Activated naive CD8-positive, alpha-beta T cell treated with anti-CD3 and anti-CD28 coated beads for 36 hours (primary cell): ENCODE data around the gene ADCY9. TPM values are rescaled to one million over a fixed set of nuclear protein-coding genes. Genes with fewer than 3 reads are reported as not detected.

ENCODE experiments used
- DNase-seq: peaks from one replicate; pipeline ENCODE4 v3.0.0; 2021
- H3K27ac Mint-ChIP-seq: one replicate; pipeline ENCODE4 v1.8.0; 2022; ENCODE audit warnings: mild to moderate bottlenecking, moderate library complexity, mixed read lengths
- H3K27me3 Mint-ChIP-seq: one replicate; pipeline ENCODE4 v1.8.0; 2022; ENCODE audit warnings: mild to moderate bottlenecking, mixed read lengths
- H3K36me3 Mint-ChIP-seq: one replicate; pipeline ENCODE4 v1.8.0; 2021; ENCODE audit warnings: mild to moderate bottlenecking, mixed read lengths
- H3K4me1 Mint-ChIP-seq: one replicate; pipeline ENCODE4 v1.8.0; 2021; ENCODE audit warnings: mixed read lengths
- H3K4me3 Mint-ChIP-seq: one replicate; pipeline ENCODE4 v1.8.0; 2022; ENCODE audit warnings: mild to moderate bottlenecking, moderate library complexity, mixed read lengths
- H3K9me3 Mint-ChIP-seq: one replicate; pipeline ENCODE4 v1.8.0; 2022; ENCODE audit warnings: mixed read lengths
- total RNA-seq, 2 experiments: library from RNA; stranded (reverse); gene quantifications; one replicate each; pipeline ENCODE4 v1.2.3, GENCODE V29; 2021

ADCY9 gene
- total RNA-seq, 2 experiments from 2014 or later: 3.6 to 4.2 TPM

DNA sequence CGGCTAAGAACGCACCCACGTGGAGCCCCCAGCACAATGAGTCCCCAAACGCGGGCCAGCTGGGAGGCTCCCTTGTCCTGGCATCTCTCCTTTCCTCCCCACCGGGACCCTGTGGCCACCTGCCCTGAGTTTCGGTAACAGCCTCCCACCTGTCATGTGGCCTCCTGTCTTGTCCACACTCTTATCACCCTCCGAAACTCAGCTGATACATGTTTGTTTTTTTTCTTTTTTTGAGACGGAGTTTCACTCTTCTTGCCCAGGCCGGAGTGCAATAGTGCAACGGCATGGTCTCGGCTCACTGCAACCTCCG is 130.1 kb downstream of the ADCY9 start:
- peaks cover 4% of the 10 kb centered on the region for H3K4me1 Mint-ChIP-seq
- no peaks in the 10 kb centered on the region for H3K36me3 Mint-ChIP-seq
- H3K4me3 Mint-ChIP-seq: no peak overlapping the region
- no peaks in the 10 kb centered on the region for H3K9me3 Mint-ChIP-seq
- no peak overlapping the region for H3K27ac Mint-ChIP-seq
- H3K27me3 Mint-ChIP-seq: no peaks in the 10 kb centered on the region
- no peak for DNase-seq

- no peak for DNase-seq
- Mint-ChIP-seq H3K9me3 (no peaks in the 10 kb centered on the region), H3K4me1 (peaks cover 4% of the 10 kb centered on the region), H3K27ac (no peak overlapping the region), H3K4me3 (no peak overlapping the region), H3K36me3 (no peaks in the 10 kb centered on the region), H3K27me3 (no peaks in the 10 kb centered on the region)
Observed at GRCh38 chr16:3984111-3985060, 131.9 kb downstream of the ADCY9 start.

DNA sequence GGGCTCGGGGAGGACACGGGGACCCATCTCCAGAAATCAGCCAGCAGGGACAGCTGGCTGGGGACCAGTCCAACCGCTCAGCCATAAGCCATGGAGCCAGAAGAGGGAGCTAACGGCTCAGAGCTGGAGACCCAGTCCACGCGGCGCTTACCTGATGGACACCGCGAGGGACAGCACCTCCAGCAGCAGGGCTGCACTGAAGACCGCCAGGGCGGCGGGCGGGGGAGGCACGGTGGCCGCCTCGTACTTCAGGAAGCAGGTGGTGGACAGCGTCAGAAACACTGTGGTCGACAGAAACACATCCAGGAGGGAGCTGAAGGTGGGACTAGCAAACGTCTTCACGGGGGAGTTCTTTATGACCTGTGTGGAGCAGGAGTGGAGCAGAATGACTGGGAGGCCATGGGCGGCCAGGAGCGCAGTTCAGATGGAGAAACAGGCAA is 133.1 kb downstream of the ADCY9 start:
- DNase-seq: peak; percentile 52
- no peaks in the 10 kb centered on the region for H3K36me3 Mint-ChIP-seq
- no peak overlapping the region for H3K4me3 Mint-ChIP-seq
- no peaks in the 10 kb centered on the region for H3K9me3 Mint-ChIP-seq
- peak overlapping the region; percentile 61 for H3K27ac Mint-ChIP-seq
- H3K27me3 Mint-ChIP-seq: no peaks in the 10 kb centered on the region
- peaks cover 4% of the 10 kb centered on the region for H3K4me1 Mint-ChIP-seq

DNA sequence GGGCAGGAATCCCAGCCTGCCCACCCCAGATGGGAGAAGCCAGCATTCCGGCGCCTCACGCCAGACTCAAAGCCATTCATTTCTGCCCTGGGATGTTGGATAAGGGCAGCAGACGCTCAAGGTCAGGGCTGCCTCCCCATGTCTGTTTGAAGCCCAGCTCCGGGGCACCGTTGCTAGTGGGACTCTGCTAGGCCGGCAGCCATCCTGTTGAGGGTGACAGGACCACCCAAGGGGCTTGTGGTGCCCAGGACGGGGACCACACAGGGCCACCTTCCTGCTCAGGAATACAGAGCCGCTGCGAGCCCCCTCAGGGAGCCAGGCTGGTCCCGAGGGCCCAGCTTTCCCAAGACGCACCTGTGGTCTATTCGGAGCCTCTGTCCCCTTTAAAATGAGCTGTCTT is 134.0 kb downstream of the ADCY9 start:
- H3K4me1 Mint-ChIP-seq: peaks cover 4% of the 10 kb centered on the region
- H3K4me3 Mint-ChIP-seq: no peak overlapping the region
- no peak overlapping the region for H3K27ac Mint-ChIP-seq
- H3K27me3 Mint-ChIP-seq: no peaks in the 10 kb centered on the region
- DNase-seq: no peak
- H3K9me3 Mint-ChIP-seq: no peaks in the 10 kb centered on the region
- no peaks in the 10 kb centered on the region for H3K36me3 Mint-ChIP-seq

DNA sequence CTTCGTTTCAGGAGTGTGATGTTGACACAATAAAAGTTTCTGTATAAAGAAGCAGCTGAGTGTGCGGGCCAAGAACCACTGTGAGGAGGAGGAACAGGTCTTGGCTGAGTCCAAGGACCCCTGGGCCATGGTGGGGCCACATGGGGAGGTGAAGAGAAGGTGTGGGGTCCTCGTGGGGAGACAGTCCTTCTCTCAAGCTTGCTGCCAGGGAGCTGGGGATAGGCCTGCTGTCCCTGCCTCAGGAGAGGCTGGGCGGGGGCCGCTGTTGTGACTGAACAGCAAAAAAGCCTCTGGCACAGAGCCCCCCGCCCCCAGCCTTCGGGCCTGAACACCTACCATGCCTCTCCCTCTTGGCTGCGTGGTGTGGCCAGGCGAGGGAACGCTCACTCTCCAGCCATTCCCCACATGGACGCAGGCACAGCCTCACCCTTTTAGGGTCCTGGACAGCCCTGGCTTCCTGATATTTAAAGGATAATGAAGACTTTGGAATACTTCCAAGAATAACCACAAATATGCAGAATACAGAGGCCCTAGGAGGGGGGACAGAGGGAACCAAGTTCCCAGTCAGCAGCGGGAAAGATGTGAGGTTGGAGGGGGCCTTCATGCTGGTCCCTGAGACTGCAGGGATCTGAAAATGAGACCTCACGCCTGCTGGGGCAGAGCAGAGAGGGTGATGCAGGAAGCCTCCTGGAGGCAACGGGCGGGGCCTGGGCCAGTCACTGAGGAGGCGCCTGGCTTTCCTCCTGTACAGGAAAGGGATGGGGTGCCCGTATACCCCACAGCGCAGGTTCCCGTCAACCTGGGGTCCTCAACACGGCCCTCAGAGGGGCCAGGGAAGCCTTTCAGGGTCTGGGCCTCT is 135.8 kb downstream of the ADCY9 start:
- DNase-seq: no peak
- peaks cover 4% of the 10 kb centered on the region for H3K4me1 Mint-ChIP-seq
- no peaks in the 10 kb centered on the region for H3K27me3 Mint-ChIP-seq
- no peaks in the 10 kb centered on the region for H3K9me3 Mint-ChIP-seq
- no peak overlapping the region for H3K4me3 Mint-ChIP-seq
- no peaks in the 10 kb centered on the region for H3K36me3 Mint-ChIP-seq
- peak overlapping the region; percentile 48 for H3K27ac Mint-ChIP-seq

- Mint-ChIP-seq H3K4me3 (no peak overlapping the region), H3K27me3 (no peaks in the 10 kb centered on the region), H3K36me3 (peaks cover 2% of the 10 kb centered on the region), H3K9me3 (no peaks in the 10 kb centered on the region), H3K27ac (no peak overlapping the region), H3K4me1 (peaks cover 4% of the 10 kb centered on the region)
- DNase-seq: no peak
Observed at GRCh38 chr16:3979518-3979917, 136.7 kb downstream of the ADCY9 start.

DNA sequence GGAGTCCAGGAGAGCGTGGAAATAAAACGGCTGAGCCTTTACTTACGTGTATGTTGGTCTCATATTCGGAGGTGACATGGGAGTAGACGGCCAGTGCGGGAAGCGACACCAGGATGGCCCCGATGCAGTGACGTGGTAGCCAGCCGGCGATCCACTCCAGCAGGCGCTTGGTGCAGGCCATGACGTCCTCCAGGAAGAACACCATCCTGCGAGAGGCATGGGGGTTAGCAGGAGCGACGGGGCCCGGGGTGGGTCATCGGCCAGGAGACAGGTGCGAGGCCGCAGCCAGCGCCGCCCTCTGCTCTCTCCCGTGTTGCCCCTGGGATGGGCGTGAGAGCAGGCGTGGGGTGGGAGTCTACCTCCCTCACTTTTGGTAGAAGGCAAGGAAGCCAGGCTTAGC is 137.2 kb downstream of the ADCY9 start:
- no peaks in the 10 kb centered on the region for H3K27me3 Mint-ChIP-seq
- peaks cover 4% of the 10 kb centered on the region for H3K4me1 Mint-ChIP-seq
- no peaks in the 10 kb centered on the region for H3K9me3 Mint-ChIP-seq
- H3K36me3 Mint-ChIP-seq: peaks cover 2% of the 10 kb centered on the region
- no peak overlapping the region for H3K27ac Mint-ChIP-seq
- no peak for DNase-seq
- no peak overlapping the region for H3K4me3 Mint-ChIP-seq

DNA sequence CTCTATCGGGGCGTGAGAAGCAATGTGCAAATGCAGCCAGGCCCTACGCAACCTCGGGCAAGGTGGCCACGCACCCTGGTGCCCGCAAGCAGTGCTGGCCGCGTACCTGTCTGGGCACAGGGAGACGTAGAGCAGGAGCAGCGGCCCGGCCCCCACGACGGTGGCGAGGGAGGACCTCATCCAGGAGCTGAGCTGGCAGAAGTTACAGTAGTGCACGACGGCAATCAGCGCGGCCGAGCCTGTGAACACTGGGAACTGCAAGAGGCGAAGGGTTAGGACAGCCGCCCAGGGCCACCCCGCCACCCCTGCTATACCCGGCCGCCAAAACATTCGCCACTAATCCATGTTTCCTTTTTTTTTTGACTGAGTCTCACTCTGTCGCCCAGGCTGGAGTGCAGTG is 138.9 kb downstream of the ADCY9 start:
- Mint-ChIP-seq H3K4me1 (no peaks in the 10 kb centered on the region), H3K9me3 (no peaks in the 10 kb centered on the region), H3K36me3 (peaks cover 2% of the 10 kb centered on the region), H3K4me3 (no peak overlapping the region), H3K27me3 (no peaks in the 10 kb centered on the region), H3K27ac (no peak overlapping the region)
- DNase-seq: no peak

DNA sequence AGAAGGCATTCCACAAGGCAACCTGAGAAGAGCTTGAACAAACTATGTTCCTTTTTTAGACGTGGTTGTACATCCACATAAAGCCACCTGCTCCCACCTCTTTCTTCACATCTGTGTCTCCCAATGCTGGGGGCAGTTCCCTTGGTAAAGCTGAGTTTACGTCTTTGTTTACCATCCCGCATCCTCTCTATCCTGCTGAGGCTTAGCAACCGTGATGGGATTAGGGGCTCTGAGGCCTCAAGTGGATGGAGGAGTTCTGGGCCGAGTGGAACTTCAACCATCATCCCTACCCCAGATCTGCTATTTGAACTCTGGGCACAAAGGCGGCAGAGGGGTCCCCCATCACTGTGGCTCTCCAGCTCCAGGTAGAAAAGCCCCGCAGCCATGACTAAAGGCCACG is 141.5 kb downstream of the ADCY9 start:
- no peak for DNase-seq
- Mint-ChIP-seq H3K4me3 (no peak overlapping the region), H3K4me1 (no peaks in the 10 kb centered on the region), H3K27ac (no peak overlapping the region), H3K9me3 (no peaks in the 10 kb centered on the region), H3K36me3 (peaks cover 2% of the 10 kb centered on the region), H3K27me3 (no peaks in the 10 kb centered on the region)

DNA sequence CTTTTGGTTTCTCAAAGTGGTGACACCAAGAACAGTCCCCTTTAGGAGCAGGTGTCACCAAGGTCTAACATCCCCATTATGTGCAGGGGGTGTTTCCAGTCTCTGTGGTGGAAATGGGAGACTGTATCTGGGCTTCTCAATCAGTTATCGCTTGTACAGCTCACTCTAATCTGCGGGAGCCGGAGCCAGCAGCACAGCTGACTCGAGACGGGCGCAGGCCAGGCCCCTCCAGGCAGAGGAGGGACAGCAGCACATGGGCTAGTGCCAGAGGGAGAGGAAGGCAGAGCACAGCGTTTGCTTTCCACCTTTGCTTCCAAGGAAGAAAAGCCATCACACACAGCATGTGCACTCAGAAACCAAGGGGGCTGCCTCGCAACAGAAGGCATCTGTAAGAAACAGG is 144.5 kb downstream of the ADCY9 start:
- no peak overlapping the region for H3K4me3 Mint-ChIP-seq
- H3K27me3 Mint-ChIP-seq: no peaks in the 10 kb centered on the region
- H3K4me1 Mint-ChIP-seq: no peaks in the 10 kb centered on the region
- no peak for DNase-seq
- H3K9me3 Mint-ChIP-seq: no peaks in the 10 kb centered on the region
- H3K36me3 Mint-ChIP-seq: peaks cover 6% of the 10 kb centered on the region
- H3K27ac Mint-ChIP-seq: no peak overlapping the region

DNA sequence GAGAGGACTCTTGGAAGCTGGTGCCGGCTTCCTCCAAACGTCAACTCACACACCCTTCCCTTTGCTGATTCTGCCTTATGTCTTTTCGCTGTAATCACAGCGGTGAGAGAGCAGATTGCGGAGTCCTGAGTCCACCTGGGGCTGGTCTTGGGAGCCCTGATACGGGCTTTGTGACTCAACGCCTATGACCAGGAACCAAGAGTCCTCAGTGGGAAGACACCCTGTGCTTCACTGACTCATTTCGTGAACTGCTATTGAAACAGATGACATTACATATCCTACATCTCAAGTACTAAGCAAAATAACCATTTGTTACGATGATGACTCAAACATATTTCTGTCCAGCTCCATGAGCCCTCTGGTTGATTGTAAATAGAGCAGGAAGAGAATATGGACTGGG is 145.0 kb downstream of the ADCY9 start:
- no peak for DNase-seq
- Mint-ChIP-seq H3K27ac (no peak overlapping the region), H3K36me3 (peaks cover 10% of the 10 kb centered on the region), H3K9me3 (peaks cover under 1% of the 10 kb centered on the region), H3K4me1 (no peaks in the 10 kb centered on the region), H3K4me3 (no peak overlapping the region), H3K27me3 (no peaks in the 10 kb centered on the region)

GRCh38 chr16:3968551-3968950 is 147.7 kb downstream of the ADCY9 start:
- no peak overlapping the region for H3K4me3 Mint-ChIP-seq
- H3K36me3 Mint-ChIP-seq: peaks cover 13% of the 10 kb centered on the region
- H3K27me3 Mint-ChIP-seq: no peaks in the 10 kb centered on the region
- peaks cover 6% of the 10 kb centered on the region for H3K9me3 Mint-ChIP-seq
- no peak overlapping the region for H3K27ac Mint-ChIP-seq
- H3K4me1 Mint-ChIP-seq: no peaks in the 10 kb centered on the region
- no peak for DNase-seq

- Mint-ChIP-seq H3K9me3 (peaks cover 9% of the 10 kb centered on the region), H3K27me3 (no peaks in the 10 kb centered on the region), H3K27ac (no peak overlapping the region)
Observed at GRCh38 chr16:3966681-3967080, 149.6 kb downstream of the ADCY9 start.

GRCh38 chr16:3965781-3966582 is 150.3 kb downstream of the ADCY9 start:
- Mint-ChIP-seq H3K9me3 (peaks cover 9% of the 10 kb centered on the region), H3K36me3 (peaks cover 16% of the 10 kb centered on the region), H3K4me3 (no peak overlapping the region), H3K27ac (no peak overlapping the region), H3K27me3 (no peaks in the 10 kb centered on the region), H3K4me1 (peaks cover 12% of the 10 kb centered on the region)
- no peak for DNase-seq

More at GRCh38 chr16:3966681-3967080, 149.6 kb downstream of the ADCY9 start:
- H3K4me1 Mint-ChIP-seq: peaks cover 12% of the 10 kb centered on the region
- peaks cover 16% of the 10 kb centered on the region for H3K36me3 Mint-ChIP-seq
- H3K4me3 Mint-ChIP-seq: no peak overlapping the region
- DNase-seq: no peak

- Mint-ChIP-seq H3K4me1 (peaks cover 14% of the 10 kb centered on the region), H3K27me3 (no peaks in the 10 kb centered on the region), H3K36me3 (peaks cover 16% of the 10 kb centered on the region), H3K27ac (no peak overlapping the region), H3K9me3 (peaks cover 9% of the 10 kb centered on the region), H3K4me3 (no peak overlapping the region)
- DNase-seq: no peak
Observed at GRCh38 chr16:3965306-3965705, 150.9 kb downstream of the ADCY9 start.
